Ectodermal cell (in vitro differentiated cells): Measurements from ENCODE around the gene THBS2.

Experiments used
- H3K27ac ChIP-seq: 2 replicates; pipeline ENCODE4 v1.7.0; 2013; ENCODE audit warnings: mild to moderate bottlenecking, low read depth, low read length; ENCODE audit not compliant: insufficient read depth, poor library complexity, severe bottlenecking
- H3K27me3 ChIP-seq: 2 replicates; pipeline ENCODE4 v1.7.0; 2013; ENCODE audit warnings: mild to moderate bottlenecking, low read length; ENCODE audit not compliant: insufficient read depth, control insufficient read depth, poor library complexity, severe bottlenecking
- H3K36me3 ChIP-seq: one replicate; pipeline ENCODE4 v1.7.0; 2013; ENCODE audit warnings: low read length; ENCODE audit not compliant: control insufficient read depth, insufficient read depth
- H3K4me1 ChIP-seq: one replicate; pipeline ENCODE4 v1.7.0; 2013; ENCODE audit warnings: low read length; ENCODE audit not compliant: control insufficient read depth, insufficient read depth
- H3K4me3 ChIP-seq: 2 replicates; pipeline ENCODE4 v1.7.0; 2013; ENCODE audit warnings: low read depth, low read length, control low read depth; ENCODE audit not compliant: insufficient read depth
- H3K9me3 ChIP-seq: 2 replicates; pipeline ENCODE4 v1.7.0; 2013; ENCODE audit warnings: mild to moderate bottlenecking, low read length, moderate library complexity; ENCODE audit not compliant: control insufficient read depth
- WGBS, 2 experiments: methylation state at CpG; one replicate each; pipeline ENCODE4 v1.1.7; 2013; ENCODE audit warnings: missing lambda C conversion rate in 2 of 2; 5-methylcytosine and 5-hydroxymethylcytosine counted together

The THBS2 gene

DNA sequence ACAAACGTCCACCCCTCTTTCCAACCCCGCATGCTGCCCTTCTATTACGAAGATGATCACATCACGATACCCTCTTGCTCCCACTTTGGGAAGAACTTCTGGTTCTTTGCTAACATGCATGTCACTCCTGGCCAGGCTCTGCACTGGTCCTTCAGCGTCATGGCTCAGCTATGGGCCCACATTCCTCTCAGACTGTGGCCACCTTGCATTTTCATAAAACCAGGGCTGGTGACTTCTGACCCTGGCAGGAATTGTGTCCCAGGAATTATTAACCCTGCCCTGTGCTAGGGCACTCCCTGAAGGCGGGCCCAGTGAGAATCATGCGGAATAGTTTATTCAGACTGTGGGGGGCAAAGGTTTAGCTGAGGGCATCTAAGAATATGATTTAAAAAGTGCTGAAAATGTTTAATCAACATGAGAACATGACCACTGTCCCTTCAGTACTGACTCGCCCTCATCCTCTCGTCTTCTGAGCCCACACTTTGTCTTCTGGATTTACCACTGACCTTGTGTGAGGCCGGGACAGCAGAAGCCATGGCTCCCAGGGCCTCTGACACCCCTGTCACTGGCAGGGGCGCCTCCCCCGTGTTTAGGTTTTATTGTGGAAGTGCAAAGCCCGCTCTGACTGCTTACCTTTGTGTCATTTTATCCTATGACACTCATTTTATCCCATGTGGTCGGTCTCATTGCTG lies 38.1 kb upstream of the THBS2 start:
- Histone ChIP-seq H3K27me3 (no peaks in the 10 kb centered on the region), H3K4me3 (no peak overlapping the region), H3K9me3 (no peaks in the 10 kb centered on the region), H3K27ac (no peak overlapping the region), H3K4me1 (peaks cover 4% of the 10 kb centered on the region), H3K36me3 (no peaks in the 10 kb centered on the region)
- 92 to 94% methylated on average over 13 to 14 of the region's 14 CpGs for WGBS, 2 experiments

DNA sequence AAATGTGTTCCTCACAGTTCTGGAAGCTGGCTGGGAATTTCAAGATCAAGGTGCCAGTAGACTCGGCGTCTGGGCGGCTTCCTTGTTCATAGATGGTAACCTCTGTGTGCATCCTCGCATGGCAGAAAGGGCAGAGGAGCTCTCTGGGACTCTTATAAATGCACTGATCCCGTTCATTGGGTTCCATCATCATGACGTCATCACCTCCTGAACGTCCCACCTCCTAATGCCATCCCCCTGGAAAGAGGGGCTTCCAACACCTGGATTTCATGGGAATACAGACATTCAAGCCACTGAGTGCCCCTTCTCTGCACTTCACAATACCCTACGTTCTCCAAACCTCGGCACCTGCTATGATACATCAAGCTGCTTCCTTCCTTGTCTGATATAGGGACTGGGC lies 37.5 kb upstream of the THBS2 start:
- H3K27ac ChIP-seq: no peak overlapping the region
- 93% methylated on average over 9 of the region's 9 CpGs for WGBS, 2 experiments
- H3K4me1 ChIP-seq: peaks cover 4% of the 10 kb centered on the region
- H3K36me3 ChIP-seq: no peaks in the 10 kb centered on the region
- no peaks in the 10 kb centered on the region for H3K9me3 ChIP-seq
- H3K27me3 ChIP-seq: no peaks in the 10 kb centered on the region
- no peak overlapping the region for H3K4me3 ChIP-seq

DNA sequence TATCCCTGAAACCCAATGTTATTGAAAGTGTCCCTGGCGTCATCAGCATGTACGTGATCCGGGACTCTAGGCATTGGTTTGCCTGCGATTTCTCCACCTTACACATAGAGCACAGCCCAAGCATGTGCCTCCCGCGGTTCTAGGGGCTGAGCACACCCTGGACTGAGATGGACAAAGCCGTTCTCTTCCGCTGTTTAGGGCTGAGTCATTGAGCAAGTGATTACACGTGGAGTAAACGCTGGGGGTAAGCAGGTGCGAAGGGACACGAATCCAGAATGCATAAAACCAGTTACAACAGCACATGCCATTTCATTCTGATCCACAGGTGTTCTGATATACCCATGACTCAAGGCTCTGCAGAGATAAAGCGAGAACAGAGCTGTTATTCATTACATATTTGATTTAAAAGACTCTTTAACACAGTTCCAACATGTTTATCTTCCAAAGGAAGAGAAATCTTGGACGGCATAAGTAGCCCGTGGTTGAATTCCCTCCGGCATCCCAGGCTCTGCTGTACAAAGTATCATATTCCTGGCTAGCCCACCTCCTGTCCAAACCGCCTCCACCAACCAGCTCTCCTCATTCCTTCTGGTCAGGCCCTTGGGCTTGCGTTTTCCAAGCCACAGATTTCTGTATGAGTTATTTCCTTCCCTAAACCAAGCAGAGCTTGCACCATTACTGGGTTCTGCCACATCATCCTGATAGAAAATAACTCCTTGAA lies 36.1 kb upstream of the THBS2 start:
- Histone ChIP-seq H3K27me3 (no peaks in the 10 kb centered on the region), H3K4me1 (peaks cover 7% of the 10 kb centered on the region), H3K4me3 (no peak overlapping the region), H3K9me3 (no peaks in the 10 kb centered on the region), H3K27ac (no peak overlapping the region), H3K36me3 (no peaks in the 10 kb centered on the region)
- 94 to 95% methylated on average over 18 of the region's 18 CpGs for WGBS, 2 experiments

DNA sequence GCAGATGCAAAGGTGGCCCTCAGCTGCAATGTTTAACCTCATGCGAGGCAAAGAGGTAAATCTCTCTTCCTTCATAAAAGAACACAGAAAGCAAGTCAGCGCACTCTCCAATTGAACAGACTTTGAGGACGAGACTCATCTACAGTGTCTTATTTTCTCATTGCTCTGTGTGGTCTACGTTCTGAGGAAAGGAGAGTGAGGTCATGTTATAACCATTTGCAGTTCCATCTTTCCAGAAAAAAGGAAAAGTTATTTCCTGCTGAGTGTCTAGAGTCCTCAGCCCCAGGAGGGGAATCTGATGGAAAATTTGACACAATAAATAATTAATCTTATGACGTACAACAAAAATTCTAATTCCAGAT lies 35.6 kb upstream of the THBS2 start:
- no peak overlapping the region for H3K4me3 ChIP-seq
- H3K4me1 ChIP-seq: peaks cover 7% of the 10 kb centered on the region
- no peaks in the 10 kb centered on the region for H3K9me3 ChIP-seq
- no peaks in the 10 kb centered on the region for H3K27me3 ChIP-seq
- WGBS, 2 experiments: 94 to 95% methylated on average over 5 of the region's 5 CpGs
- no peak overlapping the region for H3K27ac ChIP-seq
- no peaks in the 10 kb centered on the region for H3K36me3 ChIP-seq

DNA sequence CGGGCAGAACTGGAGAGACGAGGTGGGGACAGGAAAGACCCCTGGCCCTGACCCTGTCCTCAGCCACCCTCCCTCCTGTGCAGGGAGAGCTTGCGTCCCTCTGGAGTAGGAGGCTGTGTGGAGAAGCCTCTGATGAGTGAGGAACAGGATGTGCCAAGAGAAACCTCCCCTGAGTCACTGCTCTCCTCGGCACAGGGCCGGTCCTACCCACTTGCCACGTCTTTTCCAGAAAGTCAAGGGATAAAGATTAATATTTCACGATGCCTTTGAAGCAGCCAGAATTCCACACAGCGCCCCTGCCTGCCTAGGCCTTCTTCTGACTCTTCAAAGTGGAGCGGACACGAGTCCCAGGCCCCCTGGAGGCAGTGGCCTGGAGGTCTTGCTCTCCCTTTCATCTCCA lies 34.9 kb upstream of the THBS2 start:
- Histone ChIP-seq H3K9me3 (no peaks in the 10 kb centered on the region), H3K4me1 (peaks cover 7% of the 10 kb centered on the region), H3K27me3 (no peaks in the 10 kb centered on the region), H3K27ac (no peak overlapping the region), H3K4me3 (no peak overlapping the region), H3K36me3 (no peaks in the 10 kb centered on the region)
- 90 to 93% methylated on average over 10 of the region's 10 CpGs for WGBS, 2 experiments

DNA sequence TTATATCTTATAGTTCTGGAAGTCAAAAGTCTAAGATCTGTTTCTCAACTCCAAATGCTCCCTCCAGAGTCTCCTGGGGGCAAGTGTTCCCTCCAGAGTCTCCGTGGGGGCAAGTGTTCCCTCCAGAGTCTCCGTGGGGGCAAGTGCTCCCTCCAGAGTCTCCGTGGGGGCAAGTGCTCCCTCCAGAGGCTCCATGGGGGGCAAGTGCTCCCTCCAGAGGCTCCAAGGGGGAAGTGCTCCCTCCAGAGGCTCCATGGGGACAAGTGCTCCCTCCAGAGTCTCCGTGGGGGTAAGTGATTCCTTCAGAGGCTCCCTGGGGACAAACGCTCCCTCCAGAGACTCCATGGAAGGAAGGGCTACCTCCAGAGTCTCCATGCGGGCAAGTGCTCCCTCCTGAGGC lies 34.0 kb upstream of the THBS2 start:
- Histone ChIP-seq H3K9me3 (no peaks in the 10 kb centered on the region), H3K27ac (no peak overlapping the region), H3K4me3 (no peak overlapping the region), H3K27me3 (no peaks in the 10 kb centered on the region), H3K4me1 (peaks cover 6% of the 10 kb centered on the region), H3K36me3 (no peaks in the 10 kb centered on the region)
- WGBS, 2 experiments: 82 to 84% methylated on average over 6 of the region's 6 CpGs

DNA sequence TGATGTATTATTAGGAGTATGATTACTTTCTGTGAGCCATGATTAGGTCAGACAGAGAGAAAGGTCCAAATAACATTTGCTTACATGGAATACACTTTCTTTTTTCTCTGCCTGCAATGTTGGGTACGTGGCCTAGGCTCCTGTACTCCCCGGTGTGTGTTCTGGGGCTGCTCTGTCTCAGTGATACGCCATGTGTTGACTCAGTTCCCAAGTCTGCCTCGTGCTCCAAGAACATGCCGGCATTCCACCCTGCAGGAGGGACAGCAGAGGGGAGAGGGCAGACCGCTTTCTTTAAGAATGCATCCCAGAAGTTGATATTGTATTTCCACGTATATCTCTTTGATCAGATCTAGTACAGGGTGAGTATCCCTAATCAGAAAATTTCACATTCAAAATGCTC lies 33.3 kb upstream of the THBS2 start:
- peaks cover 3% of the 10 kb centered on the region for H3K4me1 ChIP-seq
- no peak overlapping the region for H3K27ac ChIP-seq
- no peaks in the 10 kb centered on the region for H3K27me3 ChIP-seq
- 91% methylated on average over 7 of the region's 7 CpGs for WGBS, 2 experiments
- H3K4me3 ChIP-seq: no peak overlapping the region
- no peaks in the 10 kb centered on the region for H3K9me3 ChIP-seq
- no peaks in the 10 kb centered on the region for H3K36me3 ChIP-seq

DNA sequence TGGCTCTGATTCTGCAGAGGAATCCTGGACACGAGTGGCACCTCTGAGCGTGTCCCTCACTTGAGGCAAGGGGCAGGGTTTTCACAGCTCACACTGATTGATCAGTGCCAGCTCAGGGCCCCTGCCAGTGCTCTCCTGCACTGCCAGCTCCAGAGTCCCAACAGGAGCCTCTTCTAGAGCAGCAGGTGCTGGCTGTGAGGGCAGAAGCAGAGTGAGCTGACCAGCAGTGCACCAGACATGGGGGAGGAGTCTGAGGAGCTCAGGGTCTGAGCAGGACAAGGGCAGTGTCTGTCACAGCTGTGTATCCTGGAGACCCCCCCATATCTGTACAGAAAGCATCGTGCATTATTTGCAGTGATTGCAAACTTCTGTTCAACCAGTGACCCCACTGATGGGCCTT lies 31.5 kb upstream of the THBS2 start:
- no peaks in the 10 kb centered on the region for H3K27me3 ChIP-seq
- H3K9me3 ChIP-seq: no peaks in the 10 kb centered on the region
- H3K27ac ChIP-seq: no peak overlapping the region
- H3K36me3 ChIP-seq: no peaks in the 10 kb centered on the region
- WGBS, 2 experiments: 84 to 86% methylated on average over 3 of the region's 3 CpGs
- H3K4me1 ChIP-seq: peaks cover 3% of the 10 kb centered on the region
- no peak overlapping the region for H3K4me3 ChIP-seq

DNA sequence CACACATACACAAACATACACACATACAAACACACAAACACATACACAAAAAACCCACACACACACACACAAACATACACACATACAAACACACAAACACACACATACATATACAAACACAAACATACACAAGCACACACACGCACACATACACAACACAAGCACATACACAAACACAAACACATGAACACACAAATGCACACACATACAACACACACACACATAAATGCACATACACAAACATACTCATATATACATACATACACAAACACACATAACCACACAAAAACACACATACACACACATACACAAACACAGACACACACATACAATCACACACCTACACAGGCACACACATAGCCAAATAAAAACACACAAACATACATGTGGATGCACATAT lies 30.3 kb upstream of the THBS2 start:
- Histone ChIP-seq H3K27ac (no peak overlapping the region), H3K36me3 (no peaks in the 10 kb centered on the region), H3K27me3 (no peaks in the 10 kb centered on the region), H3K9me3 (no peaks in the 10 kb centered on the region), H3K4me3 (no peak overlapping the region), H3K4me1 (peaks cover 3% of the 10 kb centered on the region)
- WGBS, 2 experiments: 79 to 92% methylated on average over 1 of the region's 1 CpG

DNA sequence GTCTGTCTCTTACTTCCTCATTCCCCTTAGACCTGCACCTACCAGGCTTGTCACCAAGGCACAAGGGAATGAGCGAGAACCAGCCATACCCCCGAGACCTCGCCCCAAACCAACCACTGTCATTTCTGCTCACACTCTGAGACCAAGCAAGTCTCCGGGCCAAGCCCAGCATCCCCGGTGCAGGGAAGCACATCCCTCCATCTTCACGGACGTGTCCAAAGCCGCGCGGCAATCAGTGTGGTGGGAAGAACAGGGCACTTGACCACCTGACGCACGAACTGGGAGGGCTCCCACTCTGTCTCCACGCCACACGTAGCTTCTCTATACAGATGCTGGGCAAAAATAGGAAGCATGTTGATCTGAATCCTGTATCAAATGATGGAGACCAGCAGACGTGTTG lies 28.4 kb upstream of the THBS2 start:
- Histone ChIP-seq H3K27me3 (no peaks in the 10 kb centered on the region), H3K27ac (no peak overlapping the region), H3K36me3 (no peaks in the 10 kb centered on the region), H3K9me3 (no peaks in the 10 kb centered on the region), H3K4me1 (peaks cover 3% of the 10 kb centered on the region), H3K4me3 (no peak overlapping the region)
- WGBS, 2 experiments: 97% methylated on average over 15 of the region's 15 CpGs
